OCI-LY1 (cell line): Measurements from ENCODE around the gene CAVIN4.

ENCODE experiments used
- CTCF ChIP-seq: fragments of 200-600 bp; sonication (generic), shearing (Covaris generic); IDR thresholded peaks from 2 replicates; pipeline ENCODE4 v1.5.1; 2017; ENCODE audit warnings: mild to moderate bottlenecking, antibody characterized with exemption, low read length, moderate library complexity, mixed read lengths
- EZH2 ChIP-seq: fragments of 200-600 bp; sonication (generic), shearing (Covaris generic); IDR thresholded peaks from 2 replicates; pipeline ENCODE4 v1.8.0; 2017; ENCODE audit warnings: borderline replicate concordance, mixed run types, mild to moderate bottlenecking, antibody characterized with exemption, low read length, moderate library complexity, mixed read lengths

DNA sequence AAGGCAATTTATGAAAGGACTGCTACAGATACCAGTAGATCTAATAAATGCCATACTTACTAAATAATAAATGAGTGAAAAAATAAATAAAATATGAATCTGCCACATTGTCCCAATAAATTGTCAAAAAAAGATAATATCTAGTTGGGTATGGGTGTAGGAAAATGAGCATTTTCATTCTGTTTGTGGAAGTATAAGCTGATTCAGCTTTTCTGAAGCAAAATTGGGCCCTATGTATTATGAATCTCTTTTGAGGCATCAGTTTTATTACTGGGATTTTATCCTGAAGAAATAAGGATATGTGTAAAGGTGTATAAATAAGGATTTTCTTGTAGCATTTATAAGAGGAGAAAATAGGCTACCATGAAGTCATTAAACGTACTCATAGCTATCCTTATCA lies 46.1 kb downstream of the CAVIN4 start:
- TF ChIP-seq CTCF: no peak
- TF ChIP-seq EZH2: no peak
